Measurements from ENCODE around the gene ZNF512.

Gene ZNF512

GRCh38 chr2:27664622-27665363, 82.0 kb downstream of the ZNF512 start:
- Mint-ChIP-seq H3K4me3 (peak overlapping the region; percentile 99), H3K27ac (peak overlapping the region; percentile 99), H3K4me1 (ENCODE audit: low read depth) (peaks cover 31% of the 10 kb centered on the region), H3K27me3 (ENCODE audit: low read depth) (no peaks in the 10 kb centered on the region), H3K36me3 (ENCODE audit: low read depth) (peaks cover 47% of the 10 kb centered on the region), H3K9me3 (no peaks in the 10 kb centered on the region)

DNA sequence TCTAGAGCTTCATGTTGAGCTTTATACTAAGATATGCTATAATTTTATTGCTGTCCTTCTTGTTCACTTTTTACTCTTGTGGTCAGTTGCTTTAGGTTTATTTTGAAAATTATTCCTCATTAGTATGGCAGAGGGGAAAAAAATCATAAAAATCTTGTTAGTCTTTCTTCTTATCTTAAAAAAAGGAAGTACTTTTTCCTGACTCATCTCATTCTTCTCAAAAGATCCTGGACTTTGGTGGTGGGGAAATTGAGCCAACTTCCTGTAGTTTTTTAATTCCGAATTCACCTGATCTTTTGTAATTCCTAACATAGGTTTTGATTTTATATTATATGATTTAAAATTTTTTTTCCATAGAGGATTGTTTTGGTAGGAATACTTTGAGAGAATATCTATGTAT, 84.6 kb downstream of the ZNF512 start:
- Mint-ChIP-seq H3K27ac (no peak overlapping the region), H3K4me1 (ENCODE audit: low read depth) (peaks cover 20% of the 10 kb centered on the region), H3K36me3 (ENCODE audit: low read depth) (peaks cover 37% of the 10 kb centered on the region), H3K9me3 (no peaks in the 10 kb centered on the region), H3K4me3 (no peak overlapping the region), H3K27me3 (ENCODE audit: low read depth) (no peaks in the 10 kb centered on the region)

DNA sequence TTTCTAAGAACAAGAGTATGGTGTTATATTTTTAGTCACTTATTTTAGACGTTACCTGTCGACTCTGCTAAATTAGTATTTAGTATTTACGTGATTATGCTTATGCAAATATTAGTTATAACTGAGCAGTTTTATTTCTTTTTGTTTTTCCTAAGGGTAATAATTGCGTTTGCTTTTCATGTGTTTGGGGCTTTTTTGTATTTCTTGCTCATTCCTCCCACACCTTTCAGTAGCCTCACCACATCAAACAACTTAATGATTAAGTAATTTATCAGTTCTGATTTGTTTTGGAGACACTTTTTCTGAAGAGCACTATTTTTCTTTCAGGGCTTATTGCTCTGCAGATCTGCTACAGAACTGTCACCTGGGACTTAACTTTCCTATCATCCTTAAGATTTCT, 88.4 kb downstream of the ZNF512 start:
- no peak overlapping the region for H3K27ac Mint-ChIP-seq
- H3K36me3 Mint-ChIP-seq (ENCODE audit: low read depth): peaks cover 36% of the 10 kb centered on the region
- no peak overlapping the region for H3K4me3 Mint-ChIP-seq
- no peaks in the 10 kb centered on the region for H3K27me3 Mint-ChIP-seq (ENCODE audit: low read depth)
- H3K9me3 Mint-ChIP-seq: no peaks in the 10 kb centered on the region
- H3K4me1 Mint-ChIP-seq (ENCODE audit: low read depth): peaks cover 5% of the 10 kb centered on the region
